GM12891 (cell line): ENCODE results near the gene TMEM44.

Experiments used
- DNase-seq: peaks from one replicate; pipeline ENCODE4 v3.0.0; 2011; ENCODE audit warnings: low spot score; ENCODE audit not compliant: insufficient read length
- FAIRE-seq: peaks from 2 replicates; lab custom pipeline; 2011; peaks lifted over from hg19 to GRCh38; lab: Jason Lieb, UNC
- PAX5 ChIP-seq: IDR thresholded peaks from 2 replicates; pipeline ENCODE4 v1.6.1; 2011; ENCODE audit warnings: low read length, moderate library complexity, mild to moderate bottlenecking; ENCODE audit not compliant: insufficient read depth, severe bottlenecking
- POLR2A ChIP-seq: IDR thresholded peaks from 2 replicates; pipeline ENCODE4 v1.6.1; 2011; ENCODE audit warnings: low read depth, low read length, control low read depth
- POLR2AphosphoS5 ChIP-seq: IDR thresholded peaks from 2 replicates; pipeline ENCODE4 v1.6.1; 2011; ENCODE audit warnings: low read depth, low read length, control low read depth
- POU2F2 ChIP-seq: IDR thresholded peaks from 2 replicates; pipeline ENCODE4 v1.6.1; 2011; ENCODE audit warnings: low read depth, mild to moderate bottlenecking, control low read depth, low read length, moderate library complexity
- SPI1 ChIP-seq: IDR thresholded peaks from 2 replicates; pipeline ENCODE4 v1.6.1; 2011; ENCODE audit warnings: low read depth, low read length, control low read depth
- TAF1 ChIP-seq: IDR thresholded peaks from 2 replicates; pipeline ENCODE4 v1.6.1; 2011; ENCODE audit warnings: low read depth, low read length, control low read depth

TMEM44 gene

GRCh38 chr3:194657439-194657838 lies 24.2 kb upstream of the TMEM44 start:
- DNase-seq (no peak), FAIRE-seq (no peak)
- TF ChIP-seq POLR2A (no peak), SPI1 (no peak), TAF1 (no peak), POU2F2 (no peak), PAX5 (no peak), POLR2AphosphoS5 (no peak)

GRCh38 chr3:194654443-194654842 lies 21.2 kb upstream of the TMEM44 start:
- DNase-seq, result no peak
- no peak for FAIRE-seq
- TF ChIP-seq PAX5, result no peak
- TF ChIP-seq SPI1, result no peak
- no peak for TF ChIP-seq TAF1
- TF ChIP-seq POLR2A, result no peak
- TF ChIP-seq POU2F2, result no peak
- no peak for TF ChIP-seq POLR2AphosphoS5

GRCh38 chr3:194647747-194648146 lies 14.5 kb upstream of the TMEM44 start:
- no peak for TF ChIP-seq POU2F2
- no peak for TF ChIP-seq TAF1
- TF ChIP-seq SPI1, result no peak
- TF ChIP-seq PAX5, result no peak
- TF ChIP-seq POLR2AphosphoS5, result no peak
- TF ChIP-seq POLR2A, result no peak
- FAIRE-seq, result no peak
- DNase-seq, result no peak

GRCh38 chr3:194642769-194643168 lies 9.6 kb upstream of the TMEM44 start:
- TF ChIP-seq POU2F2, result no peak
- no peak for TF ChIP-seq POLR2AphosphoS5
- TF ChIP-seq PAX5, result no peak
- no peak for TF ChIP-seq TAF1
- FAIRE-seq, result no peak

GRCh38 chr3:194640829-194641228 lies 7.6 kb upstream of the TMEM44 start:
- FAIRE-seq (no peak), DNase-seq (no peak)
- TF ChIP-seq SPI1 (no peak), POU2F2 (no peak), PAX5 (no peak), POLR2A (no peak), POLR2AphosphoS5 (no peak), TAF1 (no peak)

More at GRCh38 chr3:194642769-194643168, 9.6 kb upstream of the TMEM44 start:
- no peak for DNase-seq

- TF ChIP-seq POLR2A, result no peak
- peak; percentile 47; the same call in 1 of the 2 replicates for TF ChIP-seq POLR2AphosphoS5
- no peak for TF ChIP-seq PAX5
- no peak for TF ChIP-seq POU2F2
- no peak for TF ChIP-seq TAF1
- no peak for TF ChIP-seq SPI1
Measured at GRCh38 chr3:194638991-194639605, 5.9 kb upstream of the TMEM44 start.

GRCh38 chr3:194637541-194638400 lies 4.6 kb upstream of the TMEM44 start:
- DNase-seq (no peak), FAIRE-seq (no peak)
- TF ChIP-seq TAF1 (no peak), POLR2AphosphoS5 (no peak), POLR2A (no peak), PAX5 (no peak), POU2F2 (no peak), SPI1 (no peak)

More at GRCh38 chr3:194638991-194639605, 5.9 kb upstream of the TMEM44 start:
- DNase-seq, result no peak
- FAIRE-seq, result no peak

GRCh38 chr3:194637066-194637465 lies 3.8 kb upstream of the TMEM44 start:
- TF ChIP-seq PAX5 (no peak), POU2F2 (no peak), SPI1 (no peak), POLR2A (no peak)
- FAIRE-seq, result no peak
- DNase-seq, result no peak

GRCh38 chr3:194632809-194633348 lies 340 bp downstream of the TMEM44 start:
- DNase-seq, result no peak

More at GRCh38 chr3:194632809-194633348, 340 bp downstream of the TMEM44 start:
- TF ChIP-seq POU2F2 (no peak), PAX5 (peak; percentile 30)
- no peak for FAIRE-seq
